Panc1 (cell line): Measurements from ENCODE around the gene SUPT3H. TPM values are rescaled to one million over a fixed set of nuclear protein-coding genes. Genes with fewer than 3 reads are reported as not detected.

ENCODE experiments used
- ATAC-seq: fragments of 200-7000 bp; cut with Tn5 transposase; 2 replicates; pipeline ENCODE4 v1.9.1; 2020; ENCODE audit warnings: mild to moderate bottlenecking, moderate library complexity
- BruUV-seq: library from RNA; stranded (reverse); fragments of 400-500 nt; replicated peaks from 2 replicates; lab custom pipeline; 2021; lab: Mats Ljungman, UMichigan
- CTCF ChIA-PET: fragments of 300-600 bp; sonication (Branson Sonifier 250); formaldehyde crosslinking; loops from one replicate; lab custom pipeline; 2022; ENCODE audit warnings: antibody characterized with exemption; lab: Charles Lee
- POLR2A ChIA-PET: fragments of 300-600 bp; sonication (Branson Sonifier 250); formaldehyde crosslinking; loops from one replicate; lab custom pipeline; 2022; ENCODE audit warnings: antibody characterized with exemption; lab: Charles Lee
- DNase-seq: peaks from one replicate; pipeline ENCODE4 v3.0.0-alpha.2; 2010; ENCODE audit warnings: low read depth, low spot score
- H3K27ac ChIP-seq: 2 replicates; pipeline ENCODE4 v1.5.1; 2011; ENCODE audit warnings: mild to moderate bottlenecking, low read length, inconsistent platforms
- H3K27me3 ChIP-seq: fragments of 200-500 bp; sonication (Bioruptor generic); 2 replicates; pipeline ENCODE4 v1.6.0; 2014; ENCODE audit warnings: low read length, inconsistent platforms; ENCODE audit not compliant: control insufficient read depth, insufficient read depth
- H3K36me3 ChIP-seq: fragments of 200-500 bp; sonication (Bioruptor generic); 2 replicates; pipeline ENCODE4 v1.5.1; 2014; ENCODE audit warnings: inconsistent platforms, mild to moderate bottlenecking, low read length, moderate library complexity; ENCODE audit not compliant: control insufficient read depth, insufficient read depth
- H3K4me1 ChIP-seq: 2 replicates; pipeline ENCODE4 v1.5.1; 2011; ENCODE audit warnings: inconsistent platforms, mild to moderate bottlenecking, low read length, moderate library complexity; ENCODE audit not compliant: control insufficient read depth, insufficient read depth
- H3K4me3 ChIP-seq, 2 experiments: 2 replicates each; pipeline ENCODE4 v1.5.1; 2011 to 2012; ENCODE audit warnings: low read depth in 2 of 2, low read length in 2 of 2, mild to moderate bottlenecking in 2 of 2, inconsistent platforms in 1 of 2, moderate library complexity in 1 of 2
- H3K9me3 ChIP-seq: fragments of 200-500 bp; sonication (Bioruptor generic); 2 replicates; pipeline ENCODE4 v1.5.1; 2014; ENCODE audit warnings: low read depth, mild to moderate bottlenecking, inconsistent platforms, low read length, moderate library complexity; ENCODE audit not compliant: control insufficient read depth, insufficient read depth
- POLR2AphosphoS5 ChIP-seq: IDR thresholded peaks from 2 replicates; pipeline ENCODE4 v1.6.1; 2012; ENCODE audit warnings: mild to moderate bottlenecking, low read depth, low read length, moderate library complexity
- SIN3A ChIP-seq: IDR thresholded peaks from 2 replicates; pipeline ENCODE4 v1.6.1; 2012; ENCODE audit warnings: low read depth, mild to moderate bottlenecking, low read length, moderate library complexity, borderline replicate concordance; ENCODE audit not compliant: insufficient read depth
- TCF7L2 ChIP-seq: IDR thresholded peaks from 2 replicates; pipeline ENCODE4 v1.6.1; 2011; ENCODE audit warnings: mild to moderate bottlenecking, low read depth, low read length, inconsistent platforms
- in situ Hi-C: cut with HindIII; loops from 2 replicates; pipeline ENCODE4 v1.10.0; 2016; ENCODE audit warnings: low sequenced_read_pairs, low pct_unique_long_range_greater_than_20kb
- intact Hi-C: fragments of 100-400 bp; cut with micrococcal nuclease; formaldehyde crosslinking; loops from one replicate; pipeline ENCODE4 v1.10.0; 2022; ENCODE audit not compliant: unreplicated experiment
- total RNA-seq: library from RNA; stranded (reverse); gene quantifications from one replicate; pipeline ENCODE4 v1.2.1, GENCODE V29; 2021; ENCODE audit not compliant: unreplicated experiment
- TF ChIP-seq, protein P1 (sequence below), 2 experiments: IDR thresholded peaks; 2 replicates each; pipeline ENCODE4 v1.6.1; 2011 to 2012; ENCODE audit warnings: low read depth in 2 of 2, control low read depth in 1 of 2, low read length in 1 of 2, mild to moderate bottlenecking in 1 of 2, moderate library complexity in 1 of 2; ENCODE audit not compliant: insufficient read depth in 1 of 2
- TF ChIP-seq, protein P2 (sequence below): fragments of 450-650 bp; IDR thresholded peaks from 2 replicates; pipeline ENCODE4 v1.5.1; 2017; ENCODE audit warnings: mild to moderate bottlenecking

Gene SUPT3H
- total RNA-seq, 1 experiment from 2014 or later: 11.0 TPM

DNA sequence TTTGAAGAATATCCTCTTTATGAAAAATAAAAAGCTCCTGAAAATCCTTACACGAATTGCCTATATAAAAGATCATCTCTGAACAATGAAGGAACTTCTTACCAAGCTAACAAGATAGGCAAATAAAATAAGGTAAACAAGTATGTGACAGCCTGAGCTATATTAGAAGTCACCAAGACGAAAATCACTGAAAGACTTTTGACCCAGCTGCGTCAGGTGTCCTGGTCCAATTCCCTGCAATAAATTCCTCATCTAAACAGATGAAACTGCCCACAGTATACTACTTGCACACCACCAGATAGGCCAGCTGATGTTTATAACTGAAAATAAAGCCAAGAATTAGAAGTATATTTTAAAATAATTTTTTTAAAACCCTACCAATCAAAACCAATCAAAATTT is 117.0 kb downstream of the SUPT3H start:
- intact Hi-C loops (no loop called here), in situ Hi-C loops (no loop called here)
- no peaks in the 10 kb centered on the region for H3K4me1 ChIP-seq
- no peak overlapping the region for H3K4me3 ChIP-seq
- no peaks in the 10 kb centered on the region for H3K27me3 ChIP-seq
- POLR2A ChIA-PET: no interaction called here
- no peak overlapping the region for H3K27ac ChIP-seq
- CTCF ChIA-PET: no interaction called here
- BruUV-seq: no TSS peak
- TF ChIP-seq, protein P1, sequence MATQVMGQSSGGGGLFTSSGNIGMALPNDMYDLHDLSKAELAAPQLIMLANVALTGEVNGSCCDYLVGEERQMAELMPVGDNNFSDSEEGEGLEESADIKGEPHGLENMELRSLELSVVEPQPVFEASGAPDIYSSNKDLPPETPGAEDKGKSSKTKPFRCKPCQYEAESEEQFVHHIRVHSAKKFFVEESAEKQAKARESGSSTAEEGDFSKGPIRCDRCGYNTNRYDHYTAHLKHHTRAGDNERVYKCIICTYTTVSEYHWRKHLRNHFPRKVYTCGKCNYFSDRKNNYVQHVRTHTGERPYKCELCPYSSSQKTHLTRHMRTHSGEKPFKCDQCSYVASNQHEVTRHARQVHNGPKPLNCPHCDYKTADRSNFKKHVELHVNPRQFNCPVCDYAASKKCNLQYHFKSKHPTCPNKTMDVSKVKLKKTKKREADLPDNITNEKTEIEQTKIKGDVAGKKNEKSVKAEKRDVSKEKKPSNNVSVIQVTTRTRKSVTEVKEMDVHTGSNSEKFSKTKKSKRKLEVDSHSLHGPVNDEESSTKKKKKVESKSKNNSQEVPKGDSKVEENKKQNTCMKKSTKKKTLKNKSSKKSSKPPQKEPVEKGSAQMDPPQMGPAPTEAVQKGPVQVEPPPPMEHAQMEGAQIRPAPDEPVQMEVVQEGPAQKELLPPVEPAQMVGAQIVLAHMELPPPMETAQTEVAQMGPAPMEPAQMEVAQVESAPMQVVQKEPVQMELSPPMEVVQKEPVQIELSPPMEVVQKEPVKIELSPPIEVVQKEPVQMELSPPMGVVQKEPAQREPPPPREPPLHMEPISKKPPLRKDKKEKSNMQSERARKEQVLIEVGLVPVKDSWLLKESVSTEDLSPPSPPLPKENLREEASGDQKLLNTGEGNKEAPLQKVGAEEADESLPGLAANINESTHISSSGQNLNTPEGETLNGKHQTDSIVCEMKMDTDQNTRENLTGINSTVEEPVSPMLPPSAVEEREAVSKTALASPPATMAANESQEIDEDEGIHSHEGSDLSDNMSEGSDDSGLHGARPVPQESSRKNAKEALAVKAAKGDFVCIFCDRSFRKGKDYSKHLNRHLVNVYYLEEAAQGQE (IDR thresholded peaks at IDR 0.05; ENCODE audit: insufficient read depth in 1 of 2, low read depth in 2 of 2, low read length in 1 of 2): no peak
- TF ChIP-seq, protein P2, sequence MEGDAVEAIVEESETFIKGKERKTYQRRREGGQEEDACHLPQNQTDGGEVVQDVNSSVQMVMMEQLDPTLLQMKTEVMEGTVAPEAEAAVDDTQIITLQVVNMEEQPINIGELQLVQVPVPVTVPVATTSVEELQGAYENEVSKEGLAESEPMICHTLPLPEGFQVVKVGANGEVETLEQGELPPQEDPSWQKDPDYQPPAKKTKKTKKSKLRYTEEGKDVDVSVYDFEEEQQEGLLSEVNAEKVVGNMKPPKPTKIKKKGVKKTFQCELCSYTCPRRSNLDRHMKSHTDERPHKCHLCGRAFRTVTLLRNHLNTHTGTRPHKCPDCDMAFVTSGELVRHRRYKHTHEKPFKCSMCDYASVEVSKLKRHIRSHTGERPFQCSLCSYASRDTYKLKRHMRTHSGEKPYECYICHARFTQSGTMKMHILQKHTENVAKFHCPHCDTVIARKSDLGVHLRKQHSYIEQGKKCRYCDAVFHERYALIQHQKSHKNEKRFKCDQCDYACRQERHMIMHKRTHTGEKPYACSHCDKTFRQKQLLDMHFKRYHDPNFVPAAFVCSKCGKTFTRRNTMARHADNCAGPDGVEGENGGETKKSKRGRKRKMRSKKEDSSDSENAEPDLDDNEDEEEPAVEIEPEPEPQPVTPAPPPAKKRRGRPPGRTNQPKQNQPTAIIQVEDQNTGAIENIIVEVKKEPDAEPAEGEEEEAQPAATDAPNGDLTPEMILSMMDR: no peak
- TF ChIP-seq SIN3A: no peak
- no peak for TF ChIP-seq POLR2AphosphoS5
- no peak for TF ChIP-seq TCF7L2
- DNase-seq (no peak), ATAC-seq (no peak)
- H3K9me3 ChIP-seq: no peaks in the 10 kb centered on the region
- no peaks in the 10 kb centered on the region for H3K36me3 ChIP-seq

DNA sequence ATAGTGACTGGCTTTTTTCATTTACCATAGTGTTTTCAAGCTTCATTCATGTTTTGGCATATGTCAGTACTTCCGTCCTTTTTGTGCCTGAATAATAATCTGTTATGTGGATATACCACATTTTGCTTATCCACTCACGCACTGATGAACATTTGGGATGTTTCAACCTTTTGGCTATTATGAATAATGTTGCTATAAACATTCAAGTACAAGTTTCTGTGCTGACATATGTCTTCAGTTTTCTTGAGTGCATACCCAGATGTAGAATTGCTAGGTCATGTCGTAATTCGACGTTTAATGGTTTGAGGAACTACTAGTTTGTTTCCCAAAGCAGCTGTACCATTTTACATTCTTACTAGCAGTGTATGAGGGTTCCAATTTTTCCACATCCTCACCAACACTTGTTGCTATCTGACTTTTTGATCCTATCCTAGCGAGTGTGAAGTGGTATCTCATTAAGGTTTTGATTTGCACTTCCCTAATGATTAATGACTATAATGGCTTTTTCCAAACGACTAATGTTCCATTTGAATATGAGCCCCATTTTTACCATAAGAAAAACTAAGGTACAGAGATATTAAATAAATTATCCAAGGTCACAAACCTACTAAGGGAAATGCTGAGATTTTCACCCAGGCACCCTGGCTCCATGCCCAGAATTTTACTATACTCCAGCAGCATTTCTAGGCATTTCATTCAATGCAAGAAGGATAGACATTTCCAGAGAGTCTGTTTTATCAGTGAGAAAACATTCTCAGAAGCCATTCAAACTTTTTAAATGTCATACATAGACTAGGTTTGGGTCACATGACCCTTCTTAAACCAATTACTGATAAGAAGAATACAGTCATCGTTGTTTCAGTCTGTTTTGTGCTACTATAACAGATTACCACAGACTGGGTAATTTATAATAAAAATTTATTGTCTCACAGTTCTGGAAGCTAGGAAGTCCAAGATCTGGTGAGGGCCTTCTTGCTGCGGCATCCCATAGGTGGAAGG is 120.7 kb downstream of the SUPT3H start:
- TF ChIP-seq, protein P2: no peak
- TF ChIP-seq POLR2AphosphoS5 (no peak), SIN3A (no peak), TCF7L2 (no peak)
- TF ChIP-seq, protein P1 (IDR thresholded peaks at IDR 0.05; ENCODE audit: insufficient read depth in 1 of 2, low read depth in 2 of 2, low read length in 1 of 2): no peak
- Histone ChIP-seq H3K4me1 (no peaks in the 10 kb centered on the region), H3K27me3 (no peaks in the 10 kb centered on the region), H3K9me3 (no peaks in the 10 kb centered on the region), H3K27ac (no peak overlapping the region), H3K36me3 (no peaks in the 10 kb centered on the region), H3K4me3 (no peak overlapping the region)
- no peak for DNase-seq
- no TSS peak for BruUV-seq
- ATAC-seq: no peak
- intact Hi-C loops: no loop called here
- POLR2A ChIA-PET: no interaction called here
- CTCF ChIA-PET: no interaction called here
- in situ Hi-C loops: no loop called here
